Psoas muscle (tissue), 8 donors: ENCODE measurements around the gene AP5M1. TPM values are rescaled to one million over a fixed set of nuclear protein-coding genes. Genes with fewer than 3 reads are reported as not detected.

Experiments used
- ATAC-seq, 4 donors: fragments of 200-7000 bp; cut with Tn5 transposase; one replicate each; pipeline ENCODE4 v1.9.1; 2020; ENCODE audit warnings: moderate library complexity in 3 of 4, mild to moderate bottlenecking in 2 of 4
- DNase-seq, 2 donors: peaks; one replicate each; pipeline ENCODE4 v3.0.0-alpha.2; 2020
- H3K27ac ChIP-seq: fragments of 200-600 bp; one replicate; pipeline ENCODE4 v1.8.0; 2022
- H3K27me3 ChIP-seq, 3 donors: fragments of 200-600 bp in 1 of 3; one replicate each; pipeline versions ENCODE4 v1.6.1 to v1.8.0; 2013 to 2022; ENCODE audit warnings: low read length in 2 of 3, mild to moderate bottlenecking in 2 of 3, moderate library complexity in 1 of 3; ENCODE audit not compliant: insufficient read depth in 3 of 3
- H3K36me3 ChIP-seq, 2 donors: fragments of 200-600 bp in 1 of 2; one replicate each; pipeline versions ENCODE4 v1.6.1 to v1.8.0; 2013 to 2022; ENCODE audit warnings: low read depth in 1 of 2, mild to moderate bottlenecking in 1 of 2, moderate library complexity in 1 of 2; ENCODE audit not compliant: insufficient read depth in 1 of 2
- H3K4me1 ChIP-seq: fragments of 200-600 bp; one replicate; pipeline ENCODE4 v1.8.0; 2022
- H3K4me3 ChIP-seq: fragments of 200-600 bp; one replicate; pipeline ENCODE4 v1.8.0; 2022; ENCODE audit warnings: mild to moderate bottlenecking
- H3K9me3 ChIP-seq: fragments of 200-600 bp; one replicate; pipeline ENCODE4 v1.8.0; 2022
- CTCF ChIP-seq: fragments of 200-600 bp; IDR thresholded peaks from one replicate; pipeline ENCODE4 v1.8.0; 2022; ENCODE audit warnings: antibody characterized with exemption
- WGBS, 3 donors: extraction: QIAGEN DNeasy Blood & Tissue Kit; methylation state at CpG; one replicate each; pipeline versions ENCODE4 v1.1.6 to v1.1.7; 2013; 5-methylcytosine and 5-hydroxymethylcytosine counted together
- intact Hi-C, 2 donors: fragments of 100-400 bp; cut with DNase I; formaldehyde crosslinking; loops; one replicate each; pipeline versions ENCODE4 v1.11.0 to v1.14.2; 2022
- polyA plus RNA-seq, 3 donors: library from polyadenylated mRNA; stranded (reverse); fragments of 200-250 nt; gene quantifications; one replicate each; pipeline ENCODE4 v1.2.3, GENCODE V29; 2013
- total RNA-seq, 4 donors: library from RNA; stranded (reverse); fragmentation: NEBNext Ultra II Directional in 2 of 4; extraction: Animal tissue kit (Norgen Biotek cat#: 25700) in 2 of 4; gene quantifications; one replicate each; pipeline versions ENCODE4 v1.2.1 to v1.2.4, GENCODE V29; 2021 to 2023
- donor health status: healthy with polysubstance abuse.
- donor health status: DM: no; HTN: no; CAD: no; lungs with moderate emphysema.
- donor health status: Bipolar disorder and iron deficiency.
- donor health status: healthy.
- donor health status: DM: yes; HTN: yes; CAD: no.
- donor health status: DM: no; HTN: no; CAD: no.
- donor health status: DM: no; HTN: no; CAD: no.
- donor health status: DM: yes; HTN: yes; CAD: no.

AP5M1 gene
- total and polyA plus RNA-seq, 7 donors: 11.7 to 64.0 (median 27.2) TPM

GRCh38 chr14:57291692-57292647, 23.2 kb downstream of the AP5M1 start:
- Histone ChIP-seq H3K27ac (no peak overlapping the region), H3K27me3 (no peaks in the 10 kb centered on the region), H3K36me3 (peaks cover 2 to 59% of the 10 kb centered on the region in 2 donors), H3K9me3 (no peaks in the 10 kb centered on the region), H3K4me3 (no peak overlapping the region), H3K4me1 (no peaks in the 10 kb centered on the region)
- 58 to 61% (median 60%) methylated on average over 6 of the region's 6 CpGs for WGBS, 3 donors
- ATAC-seq (no peak), DNase-seq (no peak)
- TF ChIP-seq CTCF: no peak
- intact Hi-C loops: no loop called here

- no peaks in the 10 kb centered on the region for H3K27me3 ChIP-seq
- intact Hi-C loops: no loop called here
- H3K9me3 ChIP-seq: no peaks in the 10 kb centered on the region
- peak; percentile 21 for TF ChIP-seq CTCF
- no peak overlapping the region for H3K27ac ChIP-seq
- WGBS, 3 donors: 92 to 100% (median 92%) methylated on average over 1 of the region's 1 CpG
- DNase-seq (no peak), ATAC-seq (no peak)
- H3K4me3 ChIP-seq: no peak overlapping the region
- H3K4me1 ChIP-seq: no peaks in the 10 kb centered on the region
- peaks cover 2 to 37% of the 10 kb centered on the region in 2 donors for H3K36me3 ChIP-seq
Observed at GRCh38 chr14:57293866-57294837, 25.4 kb downstream of the AP5M1 start.

GRCh38 chr14:57295239-57295638, 26.5 kb downstream of the AP5M1 start:
- DNase-seq (no peak), ATAC-seq (no peak)
- no peak overlapping the region for H3K27ac ChIP-seq
- 59 to 70% (median 70%) methylated on average over 1 of the region's 1 CpG for WGBS, 3 donors
- H3K27me3 ChIP-seq: no peaks in the 10 kb centered on the region
- no peak for TF ChIP-seq CTCF
- H3K4me1 ChIP-seq: no peaks in the 10 kb centered on the region
- no peak overlapping the region for H3K4me3 ChIP-seq
- H3K36me3 ChIP-seq: peaks cover 2 to 26% of the 10 kb centered on the region in 2 donors
- intact Hi-C loops: no loop called here
- no peaks in the 10 kb centered on the region for H3K9me3 ChIP-seq

- intact Hi-C loops: no loop called here
- TF ChIP-seq CTCF: no peak
- no peaks in the 10 kb centered on the region for H3K27me3 ChIP-seq
- DNase-seq (no peak), ATAC-seq (peak; percentile 46 to 80 (median 78))
- H3K27ac ChIP-seq: no peak overlapping the region
- 27 to 46% (median 35%) methylated on average over 4 of the region's 4 CpGs for WGBS, 3 donors
- H3K4me3 ChIP-seq: peak overlapping the region; percentile 11
- peaks cover 2 to 10% of the 10 kb centered on the region in 2 donors for H3K36me3 ChIP-seq
- no peaks in the 10 kb centered on the region for H3K4me1 ChIP-seq
- H3K9me3 ChIP-seq: no peaks in the 10 kb centered on the region
Observed at GRCh38 chr14:57297852-57298251, 29.1 kb downstream of the AP5M1 start.
